ENCODE data around the gene SNF8.
A peak's percentile ranks its signal among the peaks of the same experiment; 100 is the strongest.

SNF8 gene

GRCh38 chr17:48908047-48908843 lies 36.4 kb downstream of the SNF8 start, which contains the start of gene UBE2Z (continued):
- 0 out of 2 replicates have a peak, but pooled peaks have one; percentile 18 for TF ChIP-seq PATZ1 (CRISPR knock-in tag; IDR thresholded peaks at IDR 0.05; ENCODE audit: borderline replicate concordance)
- TF ChIP-seq TOX (CRISPR knock-in tag; IDR thresholded peaks at IDR 0.05; ENCODE audit: borderline replicate concordance): no peak
- TF ChIP-seq ZNF8 (CRISPR knock-in tag; IDR thresholded peaks at IDR 0.05): no peak
- 0 out of 2 replicates have a peak, but pooled peaks have one; percentile 20 for TF ChIP-seq ZFP3 (CRISPR knock-in tag; IDR thresholded peaks at IDR 0.05)

GRCh38 chr17:48907713-48908046 lies 37.0 kb downstream of the SNF8 start:
- TF ChIP-seq CSRNP3 (CRISPR knock-in tag; IDR thresholded peaks at IDR 0.05) (no peak), GLIS3 (CRISPR knock-in tag; IDR thresholded peaks at IDR 0.05) (no peak), ZC3H10 (CRISPR knock-in tag; IDR thresholded peaks at IDR 0.05) (no peak), ZFP3 (CRISPR knock-in tag; IDR thresholded peaks at IDR 0.05) (no peak), CREB5 (CRISPR knock-in tag; IDR thresholded peaks at IDR 0.05; ENCODE audit: low read depth) (no peak), ZNF565 (CRISPR knock-in tag; conservative IDR thresholded peaks at IDR 0.05; ENCODE audit: low read depth) (no peak), ZNF8 (CRISPR knock-in tag; IDR thresholded peaks at IDR 0.05) (no peak), CSDC2 (CRISPR knock-in tag; IDR thresholded peaks at IDR 0.05) (no peak), BACH2 (CRISPR knock-in tag; IDR thresholded peaks at IDR 0.05; ENCODE audit: borderline replicate concordance) (no peak)
- ATAC-seq: peak; percentile 34

GRCh38 chr17:48905987-48906515 lies 38.6 kb downstream of the SNF8 start:
- TF ChIP-seq SNAI2 (CRISPR knock-in tag; IDR thresholded peaks at IDR 0.05) (no peak), CSDC2 (CRISPR knock-in tag; IDR thresholded peaks at IDR 0.05) (no peak), TCF4 (CRISPR knock-in tag; IDR thresholded peaks at IDR 0.05; ENCODE audit: borderline replicate concordance) (no peak), CSRNP3 (CRISPR knock-in tag; IDR thresholded peaks at IDR 0.05) (no peak), PATZ1 (CRISPR knock-in tag; IDR thresholded peaks at IDR 0.05; ENCODE audit: borderline replicate concordance) (no peak), ZFP3 (CRISPR knock-in tag; IDR thresholded peaks at IDR 0.05) (no peak), OSR1 (CRISPR knock-in tag; IDR thresholded peaks at IDR 0.05) (no peak), RARB (CRISPR knock-in tag; IDR thresholded peaks at IDR 0.05) (no peak), TSHZ2 (CRISPR knock-in tag; IDR thresholded peaks at IDR 0.05) (no peak), GLIS3 (CRISPR knock-in tag; IDR thresholded peaks at IDR 0.05) (no peak), ZC3H10 (CRISPR knock-in tag; IDR thresholded peaks at IDR 0.05) (no peak), ISL1 (CRISPR knock-in tag; IDR thresholded peaks at IDR 0.05) (no peak), POU6F1 (CRISPR knock-in tag; IDR thresholded peaks at IDR 0.05; ENCODE audit: borderline replicate concordance, low read depth) (no peak), TOX (CRISPR knock-in tag; IDR thresholded peaks at IDR 0.05; ENCODE audit: borderline replicate concordance) (no peak), CREB5 (CRISPR knock-in tag; IDR thresholded peaks at IDR 0.05; ENCODE audit: low read depth) (no peak), ZNF70 (CRISPR knock-in tag; IDR thresholded peaks at IDR 0.05) (no peak), ARNTL (CRISPR knock-in tag; IDR thresholded peaks at IDR 0.05; ENCODE audit: borderline replicate concordance, low read depth) (no peak), ZNF565 (CRISPR knock-in tag; conservative IDR thresholded peaks at IDR 0.05; ENCODE audit: low read depth) (no peak)
- no peak for ATAC-seq

Measured in SK-N-SH treated with all-trans-retinoic acid at 6 μM for 48 hours (cell line).